GM18907 (cell line): ENCODE data around the gene SLC37A1.

Source experiments
- ATAC-seq: cut with Tn5 transposase; IDR thresholded peaks from one replicate; pipeline ENCODE4 v1.9.1; 2021; ENCODE audit warnings: mild to moderate bottlenecking, moderate library complexity; ENCODE audit not compliant: unreplicated experiment

The SLC37A1 gene

GRCh38 chr21:42590431-42591131 is 76.9 kb downstream of the SLC37A1 start:
- no peak for ATAC-seq

GRCh38 chr21:42591170-42591869 is 77.7 kb downstream of the SLC37A1 start:
- ATAC-seq = no peak

- ATAC-seq = no peak
Measured at GRCh38 chr21:42592156-42592820, 78.6 kb downstream of the SLC37A1 start.

GRCh38 chr21:42593007-42593814 is 79.6 kb downstream of the SLC37A1 start:
- ATAC-seq = no peak

- no peak for ATAC-seq
Measured at GRCh38 chr21:42594616-42595282, 81.1 kb downstream of the SLC37A1 start.

GRCh38 chr21:42595283-42596187 is 81.9 kb downstream of the SLC37A1 start:
- ATAC-seq = no peak

- no peak for ATAC-seq
Measured at GRCh38 chr21:42596657-42597056, 83.0 kb downstream of the SLC37A1 start.

GRCh38 chr21:42597487-42598158 is 84.0 kb downstream of the SLC37A1 start:
- no peak for ATAC-seq

GRCh38 chr21:42598159-42598735 is 84.6 kb downstream of the SLC37A1 start:
- no peak for ATAC-seq

- ATAC-seq = no peak
Measured at GRCh38 chr21:42599486-42599885, 85.8 kb downstream of the SLC37A1 start.

GRCh38 chr21:42599962-42600361 is 86.3 kb downstream of the SLC37A1 start:
- ATAC-seq = no peak

GRCh38 chr21:42601656-42602055 is 88.0 kb downstream of the SLC37A1 start:
- no peak for ATAC-seq

GRCh38 chr21:42607102-42607501 is 93.5 kb downstream of the SLC37A1 start:
- no peak for ATAC-seq

GRCh38 chr21:42607525-42608102 is 94.0 kb downstream of the SLC37A1 start:
- no peak for ATAC-seq

- ATAC-seq = no peak
Measured at GRCh38 chr21:42608446-42608845, 94.8 kb downstream of the SLC37A1 start.

- no peak for ATAC-seq
Measured at GRCh38 chr21:42609811-42610210, 96.2 kb downstream of the SLC37A1 start.

- no peak for ATAC-seq
Measured at GRCh38 chr21:42611852-42612251, 98.2 kb downstream of the SLC37A1 start.

- ATAC-seq = no peak
Measured at GRCh38 chr21:42612390-42612789, 98.7 kb downstream of the SLC37A1 start.
